ENCODE measurements around the gene FBXW9.
"Not testable (repeated sequence)": the region's sequence is repeated elsewhere in the genome, so short reads cannot be mapped to it uniquely, and the experiment has no call there.

Gene FBXW9

GRCh38 chr19:12715102-12715501 lies 18.7 kb upstream of the FBXW9 start:
- no peak for DNase-seq (ENCODE audit: low spot score)

GRCh38 chr19:12713304-12713703 lies 16.9 kb upstream of the FBXW9 start:
- DNase-seq (ENCODE audit: low spot score), result not testable (repeated sequence)

GRCh38 chr19:12712077-12712476 lies 15.6 kb upstream of the FBXW9 start:
- not testable (repeated sequence) for DNase-seq (ENCODE audit: low spot score)

- no peak for DNase-seq (ENCODE audit: low spot score)
Measured at GRCh38 chr19:12711187-12711586, 14.8 kb upstream of the FBXW9 start.

GRCh38 chr19:12708641-12709040 lies 12.2 kb upstream of the FBXW9 start:
- no peak for DNase-seq (ENCODE audit: low spot score)

- no peak for DNase-seq (ENCODE audit: low spot score)
Measured at GRCh38 chr19:12706332-12706718, 9.9 kb upstream of the FBXW9 start.

GRCh38 chr19:12705654-12706331 lies 9.4 kb upstream of the FBXW9 start:
- DNase-seq (ENCODE audit: low spot score), result no peak

- no peak for DNase-seq (ENCODE audit: low spot score)
Measured at GRCh38 chr19:12705169-12705568, 8.7 kb upstream of the FBXW9 start.

GRCh38 chr19:12703046-12703445 lies 6.6 kb upstream of the FBXW9 start:
- DNase-seq (ENCODE audit: low spot score), result peak; percentile 84

GRCh38 chr19:12701596-12702282 lies 5.3 kb upstream of the FBXW9 start:
- DNase-seq (ENCODE audit: low spot score), result no peak

GRCh38 chr19:12698138-12698537 lies 1.7 kb upstream of the FBXW9 start:
- no peak for DNase-seq (ENCODE audit: low spot score)

- not testable (repeated sequence) for DNase-seq (ENCODE audit: low spot score)
Measured at GRCh38 chr19:12697425-12697824, 994 bp upstream of the FBXW9 start.

- no peak for DNase-seq (ENCODE audit: low spot score)
Measured at GRCh38 chr19:12695997-12696365, 450 bp downstream of the FBXW9 start.

GRCh38 chr19:12695514-12695913 lies 917 bp downstream of the FBXW9 start:
- no peak for DNase-seq (ENCODE audit: low spot score)

- DNase-seq (ENCODE audit: low spot score), result no peak
Measured at GRCh38 chr19:12695096-12695495, 1.3 kb downstream of the FBXW9 start.

- DNase-seq (ENCODE audit: low spot score), result no peak
Measured at GRCh38 chr19:12694641-12695040, 1.8 kb downstream of the FBXW9 start.

GRCh38 chr19:12692960-12693359 lies 3.5 kb downstream of the FBXW9 start:
- no peak for DNase-seq (ENCODE audit: low spot score)

- no peak for DNase-seq (ENCODE audit: low spot score)
Measured at GRCh38 chr19:12689581-12690216, 6.7 kb downstream of the FBXW9 start.

GRCh38 chr19:12689012-12689411 lies 7.4 kb downstream of the FBXW9 start:
- no peak for DNase-seq (ENCODE audit: low spot score)

GRCh38 chr19:12687496-12688196 lies 8.8 kb downstream of the FBXW9 start, which contains the start of gene GNG14:
Gene GNG14, plus strand, starts transcription at chr19:12687998. Its CDS starts 51 bp downstream, at chr19:12688049.
- peak; percentile 41 for DNase-seq (ENCODE audit: low spot score)

- DNase-seq (ENCODE audit: low spot score), result no peak
Measured at GRCh38 chr19:12685831-12686230, 10.6 kb downstream of the FBXW9 start.

All from ecto neural progenitor cell (in vitro differentiated cells).